ENCODE measurements around the gene TSPOAP1. TPM values are rescaled to one million over a fixed set of nuclear protein-coding genes. Genes with fewer than 3 reads are reported as not detected.
A peak's percentile ranks its signal among the peaks of the same experiment; 100 is the strongest.

Gene TSPOAP1
- total RNA-seq, 1 experiment from 2014 or later, result 10.9 TPM

DNA sequence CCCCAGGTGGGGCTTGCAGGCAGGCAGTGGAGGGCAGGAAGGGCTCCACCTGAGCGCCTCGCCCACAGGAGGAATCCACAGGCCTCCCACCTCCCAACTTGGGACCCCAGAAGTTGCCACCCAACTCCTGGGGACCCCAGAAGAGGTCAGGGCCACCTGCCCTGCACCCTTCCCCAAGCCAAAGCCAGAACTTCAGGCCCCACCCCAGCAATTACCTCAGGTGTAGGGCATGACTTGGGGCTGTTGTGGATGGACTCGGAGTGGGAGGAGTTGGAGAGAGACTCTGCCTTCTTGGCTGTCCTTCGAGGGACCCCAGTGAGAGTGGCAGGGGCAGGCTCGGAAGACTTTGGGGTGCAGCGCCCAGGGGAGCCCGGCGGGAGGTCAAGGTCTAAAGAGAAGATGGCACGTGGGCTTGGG is 10.5 kb downstream of the TSPOAP1 start:
- Mint-ChIP-seq H3K27me3 (ENCODE audit: low read depth) (peaks cover 29% of the 10 kb centered on the region), H3K9me3 (no peaks in the 10 kb centered on the region), H3K4me1 (no peaks in the 10 kb centered on the region), H3K4me3 (no peak overlapping the region), H3K27ac (no peak overlapping the region), H3K36me3 (0 out of 2 replicates have a peak, but pooled peaks cover 3% of the 10 kb centered on the region)
- ChIA-PET POLR2A (interaction anchor here (0.6 to 2.0 kb wide), 6 partner anchors 18 to 109 kb away, joined by 3 to 7 read pairs (median 4); partner anchors contain the start of genes RNF43 and SUPT4H1), CTCF (interaction anchor here (0.6 to 8.3 kb wide), 49 partner anchors 9 to 371 kb away, joined by 3 to 97 read pairs (median 4); partner anchors contain the start of genes DYNLL2, HSF5, MKS1 and MTMR4)
- DNase-seq (ENCODE audit: low spot score) (no peak), ATAC-seq (no peak)
- TF ChIP-seq ETV6 (CRISPR knock-in tag; IDR thresholded peaks at IDR 0.05) (no peak), ZNF263 (CRISPR knock-in tag; IDR thresholded peaks at IDR 0.05; ENCODE audit: low read depth) (no peak), NR2C2 (CRISPR knock-in tag; IDR thresholded peaks at IDR 0.05) (no peak), CREM (CRISPR knock-in tag; IDR thresholded peaks at IDR 0.05) (no peak), JAZF1 (CRISPR knock-in tag; IDR thresholded peaks at IDR 0.05) (no peak), HMGA2 (CRISPR knock-in tag; IDR thresholded peaks at IDR 0.05) (no peak), GTF2I (CRISPR knock-in tag; conservative IDR thresholded peaks at IDR 0.05) (no peak), OVOL2 (CRISPR knock-in tag; IDR thresholded peaks at IDR 0.05; ENCODE audit: borderline replicate concordance) (no peak), ZNF219 (CRISPR knock-in tag; IDR thresholded peaks at IDR 0.05; ENCODE audit: borderline replicate concordance) (no peak), GABPB1 (CRISPR knock-in tag; IDR thresholded peaks at IDR 0.05) (no peak), RELA (CRISPR knock-in tag; IDR thresholded peaks at IDR 0.05; ENCODE audit: borderline replicate concordance) (no peak), ZBTB21 (CRISPR knock-in tag; IDR thresholded peaks at IDR 0.05; ENCODE audit: borderline replicate concordance) (no peak), NR3C1 (CRISPR knock-in tag; conservative IDR thresholded peaks at IDR 0.05; ENCODE audit: low read depth) (no peak), EMX1 (CRISPR knock-in tag; IDR thresholded peaks at IDR 0.05) (no peak)
- TF ChIP-seq, protein P1, sequence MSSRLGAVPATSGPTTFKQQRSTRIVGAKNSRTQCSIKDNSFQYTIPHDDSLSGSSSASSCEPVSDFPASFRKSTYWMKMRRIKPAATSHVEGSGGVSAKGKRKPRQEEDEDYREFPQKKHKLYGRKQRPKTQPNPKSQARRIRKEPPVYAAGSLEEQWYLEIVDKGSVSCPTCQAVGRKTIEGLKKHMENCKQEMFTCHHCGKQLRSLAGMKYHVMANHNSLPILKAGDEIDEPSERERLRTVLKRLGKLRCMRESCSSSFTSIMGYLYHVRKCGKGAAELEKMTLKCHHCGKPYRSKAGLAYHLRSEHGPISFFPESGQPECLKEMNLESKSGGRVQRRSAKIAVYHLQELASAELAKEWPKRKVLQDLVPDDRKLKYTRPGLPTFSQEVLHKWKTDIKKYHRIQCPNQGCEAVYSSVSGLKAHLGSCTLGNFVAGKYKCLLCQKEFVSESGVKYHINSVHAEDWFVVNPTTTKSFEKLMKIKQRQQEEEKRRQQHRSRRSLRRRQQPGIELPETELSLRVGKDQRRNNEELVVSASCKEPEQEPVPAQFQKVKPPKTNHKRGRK (CRISPR knock-in tag; IDR thresholded peaks at IDR 0.05; ENCODE audit: borderline replicate concordance), result no peak

DNA sequence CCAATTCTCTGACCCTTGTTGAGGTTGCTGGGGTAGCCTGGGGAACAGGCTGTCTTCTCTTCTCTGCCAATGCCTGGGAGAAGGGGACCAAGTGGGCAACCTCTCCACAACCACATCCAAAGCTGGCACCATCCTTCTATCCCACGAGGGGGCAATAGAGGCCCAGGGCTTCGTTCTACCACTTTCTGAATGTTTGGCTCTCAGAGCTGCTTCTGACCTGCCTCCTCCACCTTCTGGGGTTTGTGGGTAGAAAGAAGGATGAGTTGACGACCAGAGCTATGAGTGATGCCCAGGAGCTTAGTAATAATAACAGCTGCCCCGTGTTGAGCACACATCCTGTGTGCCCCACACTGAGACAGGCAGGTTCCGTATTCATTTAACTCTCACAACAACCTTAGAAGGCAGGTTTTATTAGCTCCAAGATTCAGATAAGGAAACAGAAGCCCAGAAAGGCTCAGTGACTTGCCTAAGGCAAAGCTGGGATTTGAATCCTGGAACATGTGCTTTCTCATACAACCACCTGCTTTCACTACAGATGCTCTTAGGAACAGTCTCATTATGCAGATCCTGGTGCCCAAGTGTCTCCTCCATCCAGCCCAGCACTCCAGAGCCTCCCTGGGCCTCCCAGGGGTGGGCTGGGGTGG is 11.1 kb downstream of the TSPOAP1 start:
- H3K27ac Mint-ChIP-seq, result no peak overlapping the region
- peak; percentile 92 for ATAC-seq
- ChIA-PET POLR2A (interaction anchor here (0.6 to 2.0 kb wide), 6 partner anchors 18 to 110 kb away, joined by 3 to 7 read pairs (median 4); partner anchors contain the start of genes RNF43 and SUPT4H1), CTCF (interaction anchor here (0.6 to 8.3 kb wide), 50 partner anchors 9 to 371 kb away, joined by 3 to 97 read pairs (median 4); partner anchors contain the start of genes DYNLL2, HSF5, MKS1 and MTMR4)
- H3K36me3 Mint-ChIP-seq, result 0 out of 2 replicates have a peak, but pooled peaks cover 3% of the 10 kb centered on the region
- peaks cover 3% of the 10 kb centered on the region for H3K4me1 Mint-ChIP-seq
- H3K9me3 Mint-ChIP-seq, result no peaks in the 10 kb centered on the region
- DNase-seq (ENCODE audit: low spot score), result peak; percentile 68
- H3K27me3 Mint-ChIP-seq (ENCODE audit: low read depth), result peaks cover 23% of the 10 kb centered on the region
- H3K4me3 Mint-ChIP-seq, result no peak overlapping the region
- TF ChIP-seq, protein P2, sequence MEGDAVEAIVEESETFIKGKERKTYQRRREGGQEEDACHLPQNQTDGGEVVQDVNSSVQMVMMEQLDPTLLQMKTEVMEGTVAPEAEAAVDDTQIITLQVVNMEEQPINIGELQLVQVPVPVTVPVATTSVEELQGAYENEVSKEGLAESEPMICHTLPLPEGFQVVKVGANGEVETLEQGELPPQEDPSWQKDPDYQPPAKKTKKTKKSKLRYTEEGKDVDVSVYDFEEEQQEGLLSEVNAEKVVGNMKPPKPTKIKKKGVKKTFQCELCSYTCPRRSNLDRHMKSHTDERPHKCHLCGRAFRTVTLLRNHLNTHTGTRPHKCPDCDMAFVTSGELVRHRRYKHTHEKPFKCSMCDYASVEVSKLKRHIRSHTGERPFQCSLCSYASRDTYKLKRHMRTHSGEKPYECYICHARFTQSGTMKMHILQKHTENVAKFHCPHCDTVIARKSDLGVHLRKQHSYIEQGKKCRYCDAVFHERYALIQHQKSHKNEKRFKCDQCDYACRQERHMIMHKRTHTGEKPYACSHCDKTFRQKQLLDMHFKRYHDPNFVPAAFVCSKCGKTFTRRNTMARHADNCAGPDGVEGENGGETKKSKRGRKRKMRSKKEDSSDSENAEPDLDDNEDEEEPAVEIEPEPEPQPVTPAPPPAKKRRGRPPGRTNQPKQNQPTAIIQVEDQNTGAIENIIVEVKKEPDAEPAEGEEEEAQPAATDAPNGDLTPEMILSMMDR (IDR thresholded peaks at IDR 0.05), result peak; percentile 49; the same call in 1 of the 2 replicates
- TF ChIP-seq ZBTB21 (CRISPR knock-in tag; IDR thresholded peaks at IDR 0.05; ENCODE audit: borderline replicate concordance) (no peak), ZNF138 (CRISPR knock-in tag; conservative IDR thresholded peaks at IDR 0.05) (no peak), ESRRA (CRISPR knock-in tag; IDR thresholded peaks at IDR 0.05; ENCODE audit: borderline replicate concordance) (no peak)

All from WTC11 (cell line).